H1 (cell line): ENCODE data around the gene CALCOCO2. TPM values are rescaled to one million over a fixed set of nuclear protein-coding genes. Genes with fewer than 3 reads are reported as not detected.

Experiments
- CTCF ChIA-PET: fragments of 300-600 bp; sonication (Branson Sonifier 250); formaldehyde crosslinking; loops from one replicate; lab custom pipeline; 2021; ENCODE audit not compliant: partially characterized antibody; lab: Charles Lee
- POLR2A ChIA-PET: fragments of 300-600 bp; sonication (Branson Sonifier 250); formaldehyde crosslinking; loops from one replicate; lab custom pipeline; 2021; ENCODE audit warnings: inconsistent platforms; ENCODE audit not compliant: partially characterized antibody; lab: Charles Lee
- DNase-seq, 2 experiments: peaks; one replicate each; pipeline versions ENCODE4 v3.0.0 to v3.0.0-alpha.2; 2010 to 2022; ENCODE audit warnings: low spot score in 2 of 2, low read depth in 1 of 2, mixed read lengths in 1 of 2
- FAIRE-seq: peaks from 2 replicates; lab custom pipeline; 2011; peaks lifted over from hg19 to GRCh38; lab: Jason Lieb, UNC
- H2AFZ ChIP-seq: 2 replicates; pipeline ENCODE4 v1.8.1; 2012; ENCODE audit warnings: low read length, inconsistent platforms
- H2AK5ac ChIP-seq: 2 replicates; pipeline ENCODE4 v1.6.1; 2013; ENCODE audit warnings: low read depth, low read length
- H2BK120ac ChIP-seq: replicated peaks from 2 replicates; pipeline ENCODE3; 2013; ENCODE audit warnings: low read depth, low read length, inconsistent platforms
- H2BK12ac ChIP-seq: 2 replicates; pipeline ENCODE4 v1.6.1; 2013; ENCODE audit warnings: low read depth, low read length
- H2BK15ac ChIP-seq: 2 replicates; pipeline ENCODE4 v1.6.1; 2013; ENCODE audit warnings: low read length
- H2BK20ac ChIP-seq: 2 replicates; pipeline ENCODE4 v1.6.1; 2013; ENCODE audit warnings: low read length
- H2BK5ac ChIP-seq: 2 replicates; pipeline ENCODE4 v1.6.1; 2013; ENCODE audit warnings: low read depth, low read length
- H3K14ac ChIP-seq: 2 replicates; pipeline ENCODE4 v1.6.1; 2013; ENCODE audit warnings: inconsistent platforms; ENCODE audit not compliant: insufficient read length
- H3K18ac ChIP-seq: 2 replicates; pipeline ENCODE4 v1.6.1; 2013; ENCODE audit warnings: low read length; ENCODE audit errors: extremely low read depth
- H3K23ac ChIP-seq: 2 replicates; pipeline ENCODE4 v1.6.1; 2013; ENCODE audit warnings: inconsistent platforms; ENCODE audit not compliant: insufficient read length
- H3K23me2 ChIP-seq: 2 replicates; pipeline ENCODE4 v1.6.1; 2013; ENCODE audit warnings: low read depth, low read length
- H3K27ac ChIP-seq: 2 replicates; pipeline ENCODE4 v1.6.1; 2011; ENCODE audit warnings: low read depth, low read length, inconsistent platforms
- H3K27me3 ChIP-seq, 4 experiments: replicated peaks in 1 of 4; 1 replicate in 1 of 4; 2 replicates in 3 of 4; pipeline versions ENCODE4 v1.6.1 to v1.8.1; 2011 to 2013; ENCODE audit warnings: low read length in 3 of 4, mild to moderate bottlenecking in 3 of 4, inconsistent platforms in 2 of 4, mixed read lengths in 2 of 4, moderate library complexity in 1 of 4; ENCODE audit not compliant: control insufficient read depth in 3 of 4, insufficient read depth in 3 of 4; ENCODE audit errors: extremely low read depth in 1 of 4
- H3K36me3 ChIP-seq, 4 experiments: 2 replicates each; pipeline versions ENCODE4 v1.6.1 to v1.8.1; 2011 to 2013; ENCODE audit warnings: mild to moderate bottlenecking in 4 of 4, low read length in 3 of 4, moderate library complexity in 2 of 4, control low read depth in 1 of 4, inconsistent platforms in 1 of 4; ENCODE audit not compliant: insufficient read depth in 4 of 4, control insufficient read depth in 2 of 4
- H3K4ac ChIP-seq: replicated peaks from 2 replicates; pipeline ENCODE3; 2013; ENCODE audit warnings: low read length, low read depth, mixed read lengths, inconsistent platforms; ENCODE audit not compliant: insufficient read length
- H3K4me1 ChIP-seq, 4 experiments: replicated peaks in 1 of 4; 1 replicate in 1 of 4; 2 replicates in 3 of 4; pipeline versions ENCODE4 v1.6.1 to v1.8.1; 2011 to 2013; ENCODE audit warnings: low read length in 3 of 4, inconsistent platforms in 2 of 4, mixed read lengths in 1 of 4; ENCODE audit not compliant: insufficient read depth in 4 of 4, control insufficient read depth in 3 of 4
- H3K4me2 ChIP-seq, 2 experiments: 2 replicates each; pipeline versions ENCODE4 v1.6.1 to v1.8.1; 2011 to 2013; ENCODE audit warnings: low read depth in 2 of 2, low read length in 2 of 2, control low read depth in 1 of 2, inconsistent platforms in 1 of 2, mild to moderate bottlenecking in 1 of 2; ENCODE audit not compliant: insufficient read depth in 1 of 2
- H3K4me3 ChIP-seq, 4 experiments: fragments of 200-600, 300-600 bp in 1 of 4; sonication (generic), shearing (Covaris generic), sonication (Bioruptor Twin) in 1 of 4; 2 replicates each; pipeline versions ENCODE4 v1.5.1 to v1.8.1; 2011 to 2016; ENCODE audit warnings: low read length in 4 of 4, low read depth in 3 of 4, control low read depth in 2 of 4, inconsistent platforms in 2 of 4, mild to moderate bottlenecking in 2 of 4, mixed read lengths in 1 of 4, moderate library complexity in 1 of 4; ENCODE audit not compliant: insufficient read depth in 2 of 4; ENCODE audit errors: extremely low read depth in 1 of 4
- H3K56ac ChIP-seq: replicated peaks from 2 replicates; pipeline ENCODE3; 2013; ENCODE audit warnings: low read depth, mild to moderate bottlenecking, mixed read lengths, low read length, inconsistent platforms; ENCODE audit not compliant: insufficient read length
- H3K79me1 ChIP-seq: 2 replicates; pipeline ENCODE4 v1.6.1; 2013; ENCODE audit warnings: low read depth, low read length, control low read depth
- H3K79me2 ChIP-seq, 2 experiments: 2 replicates each; pipeline versions ENCODE4 v1.6.1 to v1.8.1; 2012 to 2013; ENCODE audit warnings: low read length in 2 of 2, mild to moderate bottlenecking in 2 of 2, inconsistent platforms in 1 of 2; ENCODE audit not compliant: insufficient read depth in 2 of 2, control insufficient read depth in 1 of 2
- H3K9ac ChIP-seq, 4 experiments: replicated peaks in 1 of 4; 1 replicate in 1 of 4; 2 replicates in 3 of 4; pipeline versions ENCODE4 v1.6.1 to v1.8.1; 2011 to 2013; ENCODE audit warnings: low read depth in 3 of 4, low read length in 3 of 4, control low read depth in 2 of 4, mild to moderate bottlenecking in 2 of 4, moderate library complexity in 2 of 4, inconsistent platforms in 1 of 4; ENCODE audit errors: extremely low read depth in 1 of 4
- H3K9me3 ChIP-seq, 2 experiments: 2 replicates each; pipeline versions ENCODE4 v1.6.1 to v1.8.1; 2012 to 2013; ENCODE audit warnings: mild to moderate bottlenecking in 2 of 2, moderate library complexity in 2 of 2, control low read depth in 1 of 2, inconsistent platforms in 1 of 2, low read depth in 1 of 2, low read length in 1 of 2, mixed read lengths in 1 of 2; ENCODE audit not compliant: insufficient read depth in 2 of 2
- H4K20me1 ChIP-seq, 2 experiments: replicated peaks in 1 of 2; 2 replicates each; pipeline versions ENCODE3 to v1.8.1; 2011 to 2013; ENCODE audit warnings: inconsistent platforms in 2 of 2, low read length in 2 of 2, mild to moderate bottlenecking in 1 of 2; ENCODE audit not compliant: insufficient read depth in 2 of 2, control insufficient read depth in 1 of 2
- H4K5ac ChIP-seq: 2 replicates; pipeline ENCODE4 v1.6.1; 2013; ENCODE audit warnings: low read length, low read depth, mixed read lengths, inconsistent platforms; ENCODE audit not compliant: insufficient read length
- H4K8ac ChIP-seq: 2 replicates; pipeline ENCODE4 v1.8.0; 2013; ENCODE audit warnings: mild to moderate bottlenecking, moderate library complexity, low read length, inconsistent platforms; ENCODE audit not compliant: insufficient read depth; ENCODE audit errors: extremely low read depth
- H4K91ac ChIP-seq: replicated peaks from 2 replicates; pipeline ENCODE3; 2013; ENCODE audit warnings: low read length, mixed read lengths, inconsistent platforms; ENCODE audit not compliant: insufficient read length
- CBX8 ChIP-seq: fragments of 300-800, 300-1000 bp; sonication (generic); IDR thresholded peaks from 2 replicates; pipeline ENCODE4 v1.7.1; 2016; ENCODE audit warnings: low read depth, low read length, borderline replicate concordance
- RAD21 ChIP-seq, 2 experiments: IDR thresholded peaks in 1 of 2; conservative IDR thresholded peaks in 1 of 2; 2 replicates each; pipeline ENCODE4 v1.6.1; 2011; ENCODE audit warnings: low read depth in 2 of 2, low read length in 2 of 2, improper control_type of control experiment in 1 of 2, inconsistent platforms in 1 of 2, mild to moderate bottlenecking in 1 of 2, moderate library complexity in 1 of 2
- RFX5 ChIP-seq: IDR thresholded peaks from 2 replicates; pipeline ENCODE4 v1.6.1; 2011; ENCODE audit warnings: low read depth, low read length, improper control_type of control experiment, borderline replicate concordance
- WGBS, 2 experiments: shearing (Covaris generic) in 1 of 2; methylation state at CpG; one replicate each; pipeline versions ENCODE4 v1.1.6 to v1.1.7; 2013 to 2015; ENCODE audit warnings: low lambda C conversion rate in 2 of 2, mixed read lengths in 2 of 2, inconsistent platforms in 1 of 2, low coverage in 1 of 2, missing lambda C conversion rate in 1 of 2; ENCODE audit not compliant: insufficient replicate concordance in 2 of 2, insufficient coverage in 1 of 2, insufficient read length in 1 of 2; ENCODE audit errors: extremely low coverage in 1 of 2, missing lambda C conversion rate in 1 of 2; 5-methylcytosine and 5-hydroxymethylcytosine counted together
- polyA plus RNA-seq, 7 experiments: library from polyadenylated mRNA; depleted of rRNA in 3 of 7; stranded (reverse) in 5 of 7; unstranded in 2 of 7; fragments of >200 nt in 5 of 7; fragments of 200-250 nt in 2 of 7; gene quantifications; 1 replicate in 5 of 7; 2 replicates in 1 of 7; 4 replicates in 1 of 7; pipeline versions ENCODE4 v1.2.1 to v1.2.3, GENCODE V29; 2011 to 2013; ENCODE audit warnings: missing spikeins in 2 of 7, mixed read lengths in 2 of 7
- total RNA-seq: library from RNA; stranded (reverse); fragmentation: NEBNext Ultra II Directional; extraction: Animal tissue kit (Norgen Biotek cat#: 25700); gene quantifications from 2 replicates; pipeline ENCODE4 v1.2.1, GENCODE V29; 2021
- TF ChIP-seq, protein P1 (sequence below), 3 experiments: IDR thresholded peaks; 1 replicate in 2 of 3; 2 replicates in 1 of 3; pipeline versions ENCODE4 v1.5.1 to v1.6.1; 2011; ENCODE audit warnings: low read length in 3 of 3, mild to moderate bottlenecking in 3 of 3, inconsistent platforms in 2 of 3, low read depth in 1 of 3, moderate library complexity in 1 of 3; ENCODE audit not compliant: insufficient read depth in 1 of 3; ENCODE audit errors: control extremely low read depth in 1 of 3

Gene CALCOCO2
- total and polyA plus RNA-seq, 2 of the 8 experiments (the other 6 are each of a cell fraction or from before 2014, with no cell fraction given), result 12.1 to 31.8 TPM

DNA sequence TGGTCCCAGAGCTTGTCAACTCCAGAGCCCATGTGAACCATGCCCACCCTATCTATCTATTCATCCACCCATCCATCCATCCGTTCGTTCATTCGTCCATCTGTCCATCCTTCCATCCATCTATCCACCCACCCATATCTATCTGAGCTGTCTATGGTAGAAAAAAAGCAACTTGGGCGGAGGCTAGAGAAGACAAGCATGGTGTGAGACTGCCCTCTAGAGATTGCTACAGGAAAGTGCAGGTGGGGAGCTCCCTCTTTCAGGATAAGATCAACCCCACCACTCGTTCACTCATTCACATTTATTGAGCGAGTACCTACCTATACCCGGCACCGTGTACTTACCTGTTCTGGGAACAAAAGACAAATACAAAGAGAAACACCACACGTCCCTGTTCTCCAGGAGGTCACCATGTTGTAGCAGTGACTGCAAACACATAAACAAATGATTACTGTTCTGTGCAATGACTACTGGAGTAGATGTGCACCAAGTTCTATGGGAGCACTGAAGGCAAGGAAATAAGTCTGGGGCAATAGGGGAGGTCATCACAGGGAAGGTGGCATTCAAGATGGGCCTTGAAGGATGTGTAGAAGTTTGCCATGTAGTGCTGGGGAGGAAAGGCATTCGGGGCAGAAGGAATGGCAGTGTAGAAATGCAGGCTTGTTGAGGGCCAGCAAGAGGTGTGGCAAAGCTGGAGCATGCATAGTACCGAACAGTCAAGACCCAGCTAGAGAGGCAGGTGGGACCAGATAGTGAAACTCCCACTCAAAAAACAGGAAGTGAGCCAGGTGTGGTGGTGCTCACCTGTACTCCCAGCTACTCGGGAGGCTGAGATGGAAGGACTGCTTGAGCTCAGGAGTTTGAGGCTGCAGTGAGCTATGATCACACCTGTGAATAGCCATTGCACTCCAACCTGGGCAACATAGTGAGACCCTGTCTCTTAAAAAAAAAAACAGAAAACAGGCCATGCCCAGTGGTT is 48.4 kb downstream of the CALCOCO2 start:
- Histone ChIP-seq H3K14ac (no peak overlapping the region), H3K27me3 (no peaks in the 10 kb centered on the region; a peak in 1 of 7 replicates), H3K36me3 (no peaks in the 10 kb centered on the region), H2BK20ac (0 out of 2 replicates have a peak overlapping the region, but pooled peaks have one; percentile 2), H3K4me3 (no peak overlapping the region), H2AFZ (no peak overlapping the region), H3K4ac (peak overlapping the region; percentile 49), H3K79me1 (no peaks in the 10 kb centered on the region), H4K5ac (no peak overlapping the region), H3K18ac (no peak overlapping the region), H3K27ac (no peak overlapping the region), H4K8ac (no peak overlapping the region), H3K9ac (no peak overlapping the region), H4K91ac (no peak overlapping the region), H4K20me1 (no peaks in the 10 kb centered on the region), H3K56ac (peak overlapping the region; percentile 9), H2BK15ac (no peak overlapping the region; the same call in 1 of the 2 replicates), H2AK5ac (no peak overlapping the region), H3K23me2 (no peaks in the 10 kb centered on the region), H3K4me1 (no peaks in the 10 kb centered on the region), H2BK12ac (peak overlapping the region; percentile 62; the same call in 1 of the 2 replicates), H3K79me2 (no peaks in the 10 kb centered on the region), H3K23ac (no peak overlapping the region), H2BK120ac (no peak overlapping the region), H3K9me3 (no peaks in the 10 kb centered on the region), H2BK5ac (no peak overlapping the region), H3K4me2 (no peak overlapping the region)
- ChIA-PET CTCF (interaction anchor here (0.6 to 63.3 kb wide), 56 partner anchors 10 to 411 kb away, joined by 3 to 2590 read pairs (median 6); partner anchors contain the start of genes CALCOCO2, HOXB13, PRAC1 and PRAC2), POLR2A (interaction anchor here (0.6 to 1.6 kb wide), 9 partner anchors 9 to 208 kb away, joined by 3 to 5 read pairs (median 3); partner anchors contain the start of genes ATP5MC1 and TTLL6)
- peak in 1 of 2 experiments; percentile 61 for DNase-seq
- peak; percentile 28; the same call in 1 of the 2 replicates for TF ChIP-seq RFX5
- peak; percentile 98 to 99 for TF ChIP-seq RAD21 (IDR thresholded peaks at IDR 0.05 in 1 of 2, conservative IDR thresholded peaks at IDR 0.05 in 1 of 2; ENCODE audit: low read depth in 2 of 2, low read length in 2 of 2)
- TF ChIP-seq, protein P1, sequence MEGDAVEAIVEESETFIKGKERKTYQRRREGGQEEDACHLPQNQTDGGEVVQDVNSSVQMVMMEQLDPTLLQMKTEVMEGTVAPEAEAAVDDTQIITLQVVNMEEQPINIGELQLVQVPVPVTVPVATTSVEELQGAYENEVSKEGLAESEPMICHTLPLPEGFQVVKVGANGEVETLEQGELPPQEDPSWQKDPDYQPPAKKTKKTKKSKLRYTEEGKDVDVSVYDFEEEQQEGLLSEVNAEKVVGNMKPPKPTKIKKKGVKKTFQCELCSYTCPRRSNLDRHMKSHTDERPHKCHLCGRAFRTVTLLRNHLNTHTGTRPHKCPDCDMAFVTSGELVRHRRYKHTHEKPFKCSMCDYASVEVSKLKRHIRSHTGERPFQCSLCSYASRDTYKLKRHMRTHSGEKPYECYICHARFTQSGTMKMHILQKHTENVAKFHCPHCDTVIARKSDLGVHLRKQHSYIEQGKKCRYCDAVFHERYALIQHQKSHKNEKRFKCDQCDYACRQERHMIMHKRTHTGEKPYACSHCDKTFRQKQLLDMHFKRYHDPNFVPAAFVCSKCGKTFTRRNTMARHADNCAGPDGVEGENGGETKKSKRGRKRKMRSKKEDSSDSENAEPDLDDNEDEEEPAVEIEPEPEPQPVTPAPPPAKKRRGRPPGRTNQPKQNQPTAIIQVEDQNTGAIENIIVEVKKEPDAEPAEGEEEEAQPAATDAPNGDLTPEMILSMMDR (IDR thresholded peaks at IDR 0.05; ENCODE audit: control extremely low read depth in 1 of 3, insufficient read depth in 1 of 3, low read depth in 1 of 3, low read length in 3 of 3), result peak; percentile 59 to 99 (median 91)
- TF ChIP-seq CBX8, result no peak
- peak; percentile 73 for FAIRE-seq
- WGBS, 2 experiments, result 34% methylated on average over 12 of the region's 12 CpGs; no CpG with 5 or more reads in 1 of the 2 experiments
